Esophagus squamous epithelium (tissue), 5 donors: ENCODE data around the gene ZCCHC13. TPM values are rescaled to one million over a fixed set of nuclear protein-coding genes. Genes with fewer than 3 reads are reported as not detected.

Experiments used
- DNase-seq: peaks from one replicate; lab custom pipeline; 2025; lab: John Stamatoyannopoulos, UW
- H3K27ac ChIP-seq, 4 donors: fragments of 200-600 bp; sonication (generic); one replicate each; pipeline ENCODE4 v1.5.1; 2016 to 2019; ENCODE audit warnings: mild to moderate bottlenecking in 1 of 4
- H3K27me3 ChIP-seq, 4 donors: fragments of 200-600 bp; sonication (generic); 1 replicate in 3 of 4; 2 replicates in 1 of 4; pipeline versions ENCODE4 v1.5.1 to v1.6.0; 2017 to 2021; ENCODE audit warnings: antibody characterized with exemption in 1 of 4
- H3K36me3 ChIP-seq, 3 donors: fragments of 200-600 bp; sonication (generic); one replicate each; pipeline ENCODE4 v1.5.1; 2016 to 2019
- H3K4me1 ChIP-seq, 3 donors: fragments of 200-600 bp; sonication (generic); one replicate each; pipeline ENCODE4 v1.5.1; 2017 to 2019
- H3K4me3 ChIP-seq, 4 donors: fragments of 200-600 bp; sonication (generic); 1 replicate in 3 of 4; 2 replicates in 1 of 4; pipeline ENCODE4 v1.5.1; 2016 to 2019; ENCODE audit warnings: mild to moderate bottlenecking in 2 of 4, moderate library complexity in 1 of 4
- H3K9me3 ChIP-seq, 3 donors: fragments of 200-600 bp; sonication (generic); one replicate each; pipeline ENCODE4 v1.5.1; 2016 to 2019
- CTCF ChIP-seq, 6 experiments: fragments of 450-650 bp in 4 of 6; fragments of 200-600 bp in 2 of 6; sonication (generic) in 2 of 6; IDR thresholded peaks; one replicate each; pipeline ENCODE4 v1.5.1; 2016 to 2019; ENCODE audit warnings: antibody characterized with exemption in 6 of 6, mild to moderate bottlenecking in 4 of 6, moderate library complexity in 4 of 6
- POLR2A ChIP-seq, 4 donors: fragments of 450-650 bp; IDR thresholded peaks; one replicate each; pipeline ENCODE4 v1.6.1; 2017; ENCODE audit warnings: antibody characterized with exemption in 4 of 4, mild to moderate bottlenecking in 4 of 4, moderate library complexity in 3 of 4
- WGBS, 2 donors: methylation state at CpG; one replicate each; pipeline ENCODE4 v1.1.5; 2018; 5-methylcytosine and 5-hydroxymethylcytosine counted together
- intact Hi-C: fragments of 100-400 bp; cut with DNase I; formaldehyde crosslinking; loops from one replicate; pipeline ENCODE4 v1.15.0; 2022
- total RNA-seq, 4 donors: library from RNA; depleted of rRNA; stranded (reverse); fragments of >200 nt; gene quantifications; one replicate each; pipeline ENCODE4 v1.1.0, GENCODE V29; 2016
- donor health status: DM: yes; HTN: yes; CAD: no.

The ZCCHC13 gene
- total RNA-seq, 4 donors from 2014 or later = not detected

GRCh38 chrX:74284391-74284952 lies 19.5 kb upstream of the ZCCHC13 start:
- intact Hi-C loops = no loop called here
- TF ChIP-seq CTCF (IDR thresholded peaks at IDR 0.05) = no peak
- TF ChIP-seq POLR2A (IDR thresholded peaks at IDR 0.05) = no peak
- no peak for DNase-seq
- H3K27me3 ChIP-seq = no peaks in the 10 kb centered on the region
- no peak overlapping the region for H3K4me3 ChIP-seq
- peaks cover 0 to 40% (median 0%) of the 10 kb centered on the region in 3 donors for H3K4me1 ChIP-seq
- 44% methylated on average over 1 of the region's 1 CpG; no CpG with 5 or more reads in 1 of the 2 donors for WGBS, 2 donors
- H3K36me3 ChIP-seq = peaks cover 0 to 54% (median 0%) of the 10 kb centered on the region in 3 donors
- H3K27ac ChIP-seq = peak overlapping the region in 1 of 4 donors; percentile 46
- no peaks in the 10 kb centered on the region for H3K9me3 ChIP-seq

GRCh38 chrX:74286950-74287740 lies 16.8 kb upstream of the ZCCHC13 start:
- Histone ChIP-seq H3K9me3 (no peaks in the 10 kb centered on the region), H3K27me3 (no peaks in the 10 kb centered on the region), H3K27ac (no peak overlapping the region), H3K36me3 (peaks cover 0 to 32% (median 0%) of the 10 kb centered on the region in 3 donors), H3K4me3 (no peak overlapping the region), H3K4me1 (peaks cover 0 to 40% (median 0%) of the 10 kb centered on the region in 3 donors)
- intact Hi-C loops = no loop called here
- 85 to 92% methylated on average over 4 to 5 of the region's 5 CpGs for WGBS, 2 donors
- no peak for TF ChIP-seq CTCF (IDR thresholded peaks at IDR 0.05)
- TF ChIP-seq POLR2A (IDR thresholded peaks at IDR 0.05) = no peak
- no peak for DNase-seq

- WGBS, 2 donors = 0 to 31% methylated on average over 3 to 6 of the region's 6 CpGs
- intact Hi-C loops = no loop called here
Measured at GRCh38 chrX:74291577-74291963, 12.4 kb upstream of the ZCCHC13 start.

GRCh38 chrX:74291964-74292807 lies 11.8 kb upstream of the ZCCHC13 start:
- peaks cover 0 to 5% (median 0%) of the 10 kb centered on the region in 3 donors for H3K36me3 ChIP-seq
- WGBS, 2 donors = 0 to 35% methylated on average over 8 to 33 of the region's 42 CpGs
- H3K4me3 ChIP-seq = peak overlapping the region; percentile 45 to 69 (median 56)
- TF ChIP-seq POLR2A (IDR thresholded peaks at IDR 0.05) (peak in 3 of 4 donors; percentile 9 to 58 (median 25)), CTCF (IDR thresholded peaks at IDR 0.05) (no peak)
- intact Hi-C loops = no loop called here
- no peaks in the 10 kb centered on the region for H3K9me3 ChIP-seq
- DNase-seq = peak; percentile 43
- H3K27ac ChIP-seq = peak overlapping the region; percentile 89 to 94 (median 91)
- peaks cover 0 to 14% (median 0%) of the 10 kb centered on the region in 3 donors for H3K4me1 ChIP-seq
- H3K27me3 ChIP-seq = no peaks in the 10 kb centered on the region

More at GRCh38 chrX:74291577-74291963, 12.4 kb upstream of the ZCCHC13 start:
- Histone ChIP-seq H3K9me3 (no peaks in the 10 kb centered on the region), H3K4me3 (peak overlapping the region; percentile 45 to 69 (median 56)), H3K27me3 (no peaks in the 10 kb centered on the region), H3K27ac (peak overlapping the region; percentile 89 to 94 (median 91)), H3K36me3 (peaks cover 0 to 9% (median 0%) of the 10 kb centered on the region in 3 donors), H3K4me1 (peaks cover 0 to 14% (median 0%) of the 10 kb centered on the region in 3 donors)
- no peak for DNase-seq
- TF ChIP-seq CTCF (IDR thresholded peaks at IDR 0.05) (no peak), POLR2A (IDR thresholded peaks at IDR 0.05) (no peak)
